Transverse colon (tissue), 4 donors: ENCODE measurements around the gene PPP3CA. TPM values are rescaled to one million over a fixed set of nuclear protein-coding genes. Genes with fewer than 3 reads are reported as not detected.

Experiments
- DNase-seq: peaks from one replicate; pipeline ENCODE4 v3.0.0-alpha.2; 2019
- H3K27ac ChIP-seq, 4 donors: fragments of 200-600 bp; sonication (generic); 2 replicates each; pipeline ENCODE4 v1.5.1; 2016 to 2018; ENCODE audit warnings: inconsistent platforms in 4 of 4
- H3K27me3 ChIP-seq: fragments of 200-600 bp; sonication (generic); 2 replicates; pipeline ENCODE4 v1.5.1; 2017; ENCODE audit warnings: inconsistent platforms
- H3K36me3 ChIP-seq, 4 donors: fragments of 200-600 bp; sonication (generic); 2 replicates each; pipeline ENCODE4 v1.5.1; 2017 to 2019; ENCODE audit warnings: inconsistent platforms in 4 of 4
- H3K4me1 ChIP-seq, 4 donors: fragments of 200-600 bp; sonication (generic); 2 replicates each; pipeline ENCODE4 v1.5.1; 2017 to 2020; ENCODE audit warnings: inconsistent platforms in 4 of 4
- H3K4me3 ChIP-seq, 4 donors: fragments of 200-600 bp; sonication (generic); 1 replicate in 1 of 4; 2 replicates in 3 of 4; pipeline versions ENCODE4 v1.5.1 to v1.6.1; 2017 to 2019; ENCODE audit warnings: inconsistent platforms in 4 of 4
- H3K9me3 ChIP-seq, 2 donors: fragments of 200-600 bp; sonication (generic); 2 replicates each; pipeline ENCODE4 v1.5.1; 2017 to 2019; ENCODE audit warnings: inconsistent platforms in 2 of 2
- CTCF ChIP-seq, 5 experiments: fragments of 200-600 bp in 3 of 5; fragments of 450-650 bp in 2 of 5; sonication (generic) in 3 of 5; IDR thresholded peaks; 1 replicate in 2 of 5; 2 replicates in 3 of 5; pipeline ENCODE4 v1.5.1; 2016 to 2017; ENCODE audit warnings: antibody characterized with exemption in 5 of 5, inconsistent platforms in 3 of 5, mild to moderate bottlenecking in 2 of 5, moderate library complexity in 1 of 5
- EP300 ChIP-seq: sonication (generic); formaldehyde crosslinking; IDR thresholded peaks from one replicate; pipeline ENCODE4 v1.6.1; 2017; ENCODE audit warnings: antibody characterized with exemption, low read depth
- POLR2A ChIP-seq: fragments of 450-650 bp; IDR thresholded peaks from one replicate; pipeline ENCODE4 v1.6.1; 2016; ENCODE audit warnings: antibody characterized with exemption, mild to moderate bottlenecking, moderate library complexity
- POLR2AphosphoS5 ChIP-seq, 3 donors: sonication (generic); formaldehyde crosslinking; IDR thresholded peaks; one replicate each; pipeline ENCODE4 v1.6.1; 2016; ENCODE audit warnings: antibody characterized with exemption in 3 of 3
- WGBS, 2 donors: methylation state at CpG; one replicate each; pipeline ENCODE4 v1.1.5; 2018; ENCODE audit warnings: low coverage in 1 of 2; 5-methylcytosine and 5-hydroxymethylcytosine counted together
- in situ Hi-C, 4 donors: fragments of 200-750 bp; cut with MboI; loops; one replicate each; pipeline versions ENCODE4 v1.15.0 to v1.15.1; 2017; ENCODE audit warnings: low sequenced_read_pairs in 3 of 4, low pct_ligation_motif_present in 1 of 4, low pct_unique_long_range_greater_than_20kb in 1 of 4
- intact Hi-C: fragments of 100-400 bp; cut with DNase I; formaldehyde crosslinking; loops from one replicate; pipeline ENCODE4 v1.15.1; 2023; ENCODE audit warnings: low total_unique reads
- total RNA-seq, 4 donors: library from RNA; depleted of rRNA; stranded (reverse); fragments of >200 nt; gene quantifications; one replicate each; pipeline ENCODE4 v1.1.0, GENCODE V29; 2016

The PPP3CA gene
- total RNA-seq, 4 donors from 2014 or later = 29.2 to 50.7 (median 37.7) TPM

GRCh38 chr4:101190751-101191150, 156.6 kb downstream of the PPP3CA start:
- in situ Hi-C loops = no loop called here

GRCh38 chr4:101188906-101189305, 158.4 kb downstream of the PPP3CA start:
- peaks cover 16 to 54% (median 21%) of the 10 kb centered on the region in 4 donors for H3K4me1 ChIP-seq
- H3K4me3 ChIP-seq = no peak overlapping the region
- H3K36me3 ChIP-seq = no peaks in the 10 kb centered on the region
- no peak for DNase-seq
- H3K27me3 ChIP-seq = no peaks in the 10 kb centered on the region
- in situ Hi-C loops = no loop called here
- TF ChIP-seq POLR2A = no peak
- TF ChIP-seq POLR2AphosphoS5 (IDR thresholded peaks at IDR 0.05) = no peak
- no peak for TF ChIP-seq EP300
- TF ChIP-seq CTCF (IDR thresholded peaks at IDR 0.05) = no peak
- intact Hi-C loops = no loop called here
- 84 to 87% methylated on average over 4 of the region's 4 CpGs for WGBS, 2 donors
- H3K27ac ChIP-seq = no peak overlapping the region
- H3K9me3 ChIP-seq = no peaks in the 10 kb centered on the region

More at GRCh38 chr4:101190751-101191150, 156.6 kb downstream of the PPP3CA start:
- Histone ChIP-seq H3K36me3 (no peaks in the 10 kb centered on the region), H3K27me3 (no peaks in the 10 kb centered on the region), H3K27ac (peak overlapping the region; percentile 65 to 66 (median 66)), H3K4me1 (peaks cover 16 to 37% (median 17%) of the 10 kb centered on the region in 4 donors), H3K4me3 (no peak overlapping the region), H3K9me3 (no peaks in the 10 kb centered on the region)
- WGBS, 2 donors = 83 to 89% methylated on average over 3 of the region's 3 CpGs
- intact Hi-C loops = loop anchor here (5.0 kb wide), 1 partner anchor 157 kb away; the partner anchor contains the start of gene PPP3CA
- DNase-seq = no peak
- no peak for TF ChIP-seq POLR2AphosphoS5 (IDR thresholded peaks at IDR 0.05)
- TF ChIP-seq CTCF (IDR thresholded peaks at IDR 0.05) = no peak
- no peak for TF ChIP-seq EP300
- no peak for TF ChIP-seq POLR2A

- intact Hi-C loops = no loop called here
- DNase-seq = no peak
- Histone ChIP-seq H3K4me3 (no peak overlapping the region), H3K4me1 (peaks cover 16 to 62% (median 22%) of the 10 kb centered on the region in 4 donors), H3K36me3 (no peaks in the 10 kb centered on the region), H3K27ac (no peak overlapping the region), H3K27me3 (no peaks in the 10 kb centered on the region), H3K9me3 (no peaks in the 10 kb centered on the region)
- in situ Hi-C loops = no loop called here
- 34 to 44% methylated on average over 5 of the region's 5 CpGs for WGBS, 2 donors
- peak in 4 of 5 experiments; percentile 18 to 35 (median 21) for TF ChIP-seq CTCF (IDR thresholded peaks at IDR 0.05)
- no peak for TF ChIP-seq POLR2AphosphoS5 (IDR thresholded peaks at IDR 0.05)
Observed at GRCh38 chr4:101187841-101188240, 159.5 kb downstream of the PPP3CA start.

- Histone ChIP-seq H3K27ac (no peak overlapping the region), H3K36me3 (no peaks in the 10 kb centered on the region), H3K27me3 (no peaks in the 10 kb centered on the region), H3K4me1 (peaks cover 9 to 51% (median 17%) of the 10 kb centered on the region in 4 donors), H3K4me3 (no peak overlapping the region), H3K9me3 (no peaks in the 10 kb centered on the region)
- no peak for DNase-seq
- 93% methylated on average over 4 of the region's 4 CpGs for WGBS, 2 donors
- in situ Hi-C loops (no loop called here), intact Hi-C loops (no loop called here)
- TF ChIP-seq CTCF (IDR thresholded peaks at IDR 0.05) = no peak
- TF ChIP-seq EP300 = no peak
- no peak for TF ChIP-seq POLR2AphosphoS5 (IDR thresholded peaks at IDR 0.05)
- TF ChIP-seq POLR2A = no peak
Observed at GRCh38 chr4:101186567-101187184, 160.7 kb downstream of the PPP3CA start.
